Breast epithelium (tissue), 3 donors: ENCODE data around the gene CRYBG3.

ENCODE experiments used
- POLR2AphosphoS5 ChIP-seq, 3 donors: sonication (generic); formaldehyde crosslinking; IDR thresholded peaks; one replicate each; pipeline ENCODE4 v1.6.1; 2017; ENCODE audit warnings: antibody characterized with exemption in 3 of 3
- TF ChIP-seq, protein P1 (sequence below), 3 donors: fragments of 450-650 bp; IDR thresholded peaks; one replicate each; pipeline ENCODE4 v1.5.1; 2016 to 2017; ENCODE audit warnings: antibody characterized with exemption in 3 of 3, mild to moderate bottlenecking in 3 of 3, moderate library complexity in 3 of 3

DNA sequence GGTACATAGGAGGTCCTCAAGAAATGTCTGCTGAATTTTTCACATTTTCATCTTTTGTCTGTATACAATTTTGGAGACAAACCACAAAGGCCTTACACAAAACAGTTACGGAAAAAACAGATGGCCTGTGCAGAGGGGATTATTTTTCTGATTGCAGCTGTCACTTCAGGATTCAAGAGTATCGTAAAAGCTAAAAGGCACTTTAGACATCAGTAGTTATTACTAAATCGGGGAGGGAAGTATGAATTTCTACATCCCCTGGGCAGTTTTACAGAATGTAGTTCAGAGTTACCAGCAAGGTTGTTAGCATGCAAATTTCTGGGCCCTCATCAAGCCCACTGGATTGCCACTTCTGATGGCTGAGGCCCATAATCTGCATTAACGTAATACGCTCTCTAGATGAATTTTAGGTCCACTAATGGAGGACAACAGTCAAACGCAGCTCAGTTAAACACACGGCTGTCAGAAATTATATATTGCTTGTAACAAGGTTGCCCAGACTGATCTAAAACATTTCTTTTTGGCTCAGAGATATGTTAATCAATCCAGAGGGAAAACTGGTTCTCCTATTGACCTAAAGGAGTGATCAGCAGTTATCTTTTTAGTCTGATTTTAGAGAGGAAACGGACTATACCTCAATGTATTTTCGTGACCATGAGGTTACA, 149.3 kb downstream of the CRYBG3 start:
- TF ChIP-seq, protein P1, sequence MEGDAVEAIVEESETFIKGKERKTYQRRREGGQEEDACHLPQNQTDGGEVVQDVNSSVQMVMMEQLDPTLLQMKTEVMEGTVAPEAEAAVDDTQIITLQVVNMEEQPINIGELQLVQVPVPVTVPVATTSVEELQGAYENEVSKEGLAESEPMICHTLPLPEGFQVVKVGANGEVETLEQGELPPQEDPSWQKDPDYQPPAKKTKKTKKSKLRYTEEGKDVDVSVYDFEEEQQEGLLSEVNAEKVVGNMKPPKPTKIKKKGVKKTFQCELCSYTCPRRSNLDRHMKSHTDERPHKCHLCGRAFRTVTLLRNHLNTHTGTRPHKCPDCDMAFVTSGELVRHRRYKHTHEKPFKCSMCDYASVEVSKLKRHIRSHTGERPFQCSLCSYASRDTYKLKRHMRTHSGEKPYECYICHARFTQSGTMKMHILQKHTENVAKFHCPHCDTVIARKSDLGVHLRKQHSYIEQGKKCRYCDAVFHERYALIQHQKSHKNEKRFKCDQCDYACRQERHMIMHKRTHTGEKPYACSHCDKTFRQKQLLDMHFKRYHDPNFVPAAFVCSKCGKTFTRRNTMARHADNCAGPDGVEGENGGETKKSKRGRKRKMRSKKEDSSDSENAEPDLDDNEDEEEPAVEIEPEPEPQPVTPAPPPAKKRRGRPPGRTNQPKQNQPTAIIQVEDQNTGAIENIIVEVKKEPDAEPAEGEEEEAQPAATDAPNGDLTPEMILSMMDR (IDR thresholded peaks at IDR 0.05) = no peak
- TF ChIP-seq POLR2AphosphoS5 (IDR thresholded peaks at IDR 0.05) = no peak
